HG03135 (cell line): Measurements from ENCODE around the gene PRR5.

ENCODE experiments used
- ATAC-seq: cut with Tn5 transposase; IDR thresholded peaks from one replicate; pipeline ENCODE4 v1.9.1; 2021; ENCODE audit warnings: mild to moderate bottlenecking, moderate library complexity; ENCODE audit not compliant: unreplicated experiment

The PRR5 gene

DNA sequence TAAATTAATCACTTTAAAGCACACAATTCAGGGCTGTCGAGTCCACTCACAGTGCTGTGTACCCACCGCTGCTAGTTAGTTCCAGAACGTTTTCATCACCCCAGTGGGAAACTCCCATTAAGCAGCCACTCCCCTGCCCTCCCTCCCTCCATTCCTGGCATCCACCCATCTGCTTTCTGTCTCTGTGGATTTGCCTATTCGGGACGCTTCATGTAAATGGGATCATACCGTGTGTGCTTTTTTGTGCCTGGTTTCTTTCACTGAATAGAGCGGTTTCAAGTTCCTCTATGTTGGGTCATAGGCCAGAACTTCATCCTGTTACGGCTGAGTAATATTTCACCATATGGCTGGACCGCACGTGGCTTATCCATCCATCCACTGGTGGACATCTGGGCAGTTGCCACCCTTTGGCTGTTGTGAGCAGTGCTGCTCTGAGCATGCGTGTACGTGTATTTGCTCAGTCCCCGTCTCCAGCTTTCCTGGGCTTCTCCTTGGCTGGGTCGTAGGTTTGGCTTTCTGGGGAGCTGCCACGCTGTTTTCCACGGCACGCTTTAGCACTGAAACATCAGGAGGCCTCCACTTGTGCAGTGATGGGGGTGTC lies 80.5 kb downstream of the PRR5 start:
- no peak for ATAC-seq

DNA sequence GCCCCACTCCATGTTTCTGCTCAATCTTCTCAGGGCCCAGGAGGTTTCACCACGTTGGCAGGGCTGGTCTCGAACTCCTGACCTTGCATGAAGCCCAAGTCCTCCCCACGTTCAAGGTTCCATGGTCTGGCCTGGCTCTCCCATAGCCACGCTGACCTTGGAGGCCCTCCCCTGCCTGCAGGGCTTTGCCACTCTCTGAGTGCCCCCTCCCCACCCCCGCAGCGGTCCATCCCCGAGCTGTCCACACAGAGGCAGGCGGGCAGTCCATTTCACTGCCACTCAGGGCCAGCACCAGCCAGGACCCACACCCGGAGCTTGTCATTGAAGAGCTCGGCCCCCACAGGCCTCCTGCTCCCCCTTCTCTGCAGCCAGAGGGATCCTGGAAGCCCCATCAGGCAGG lies 81.1 kb downstream of the PRR5 start:
- no peak for ATAC-seq

DNA sequence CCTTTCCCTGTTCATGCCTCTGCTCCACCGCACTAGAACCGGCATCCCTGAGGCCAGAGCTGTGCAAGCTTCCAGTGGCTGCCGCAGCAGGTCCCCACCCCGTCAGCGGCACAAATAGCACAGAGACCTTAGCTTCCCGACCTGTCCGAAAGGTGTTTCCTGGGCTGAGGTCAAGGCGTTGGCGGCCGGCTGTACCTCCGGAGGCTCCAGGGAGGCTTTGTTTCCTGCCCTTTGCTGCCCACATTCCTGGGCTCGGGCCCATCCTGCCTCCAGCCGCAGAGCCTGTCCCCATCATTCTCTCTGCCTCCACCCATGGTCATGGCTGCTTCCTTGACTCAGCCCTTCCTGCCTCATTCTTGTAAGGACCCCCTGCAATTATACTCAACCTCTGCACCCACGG lies 81.6 kb downstream of the PRR5 start:
- no peak for ATAC-seq

DNA sequence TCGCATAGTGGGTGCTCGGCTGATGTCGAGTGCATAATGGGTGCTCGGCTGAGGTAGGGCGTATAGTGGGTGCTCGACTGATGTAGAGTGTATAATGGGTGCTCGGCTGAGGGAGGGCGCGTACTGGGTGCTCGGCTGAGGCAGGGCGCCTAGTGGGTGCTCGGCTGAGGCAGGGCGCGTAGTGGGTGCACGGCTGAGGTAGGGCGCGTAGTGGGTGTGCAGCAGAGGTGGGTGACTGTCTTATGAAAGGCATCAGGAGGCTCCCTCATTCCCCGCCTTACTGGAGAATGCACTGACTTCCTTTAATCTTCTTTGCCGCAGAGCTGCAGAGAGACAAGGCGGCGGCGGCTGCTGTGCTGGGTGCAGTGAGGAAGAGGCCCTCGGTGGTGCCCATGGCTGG lies 84.1 kb downstream of the PRR5 start:
- no peak for ATAC-seq

DNA sequence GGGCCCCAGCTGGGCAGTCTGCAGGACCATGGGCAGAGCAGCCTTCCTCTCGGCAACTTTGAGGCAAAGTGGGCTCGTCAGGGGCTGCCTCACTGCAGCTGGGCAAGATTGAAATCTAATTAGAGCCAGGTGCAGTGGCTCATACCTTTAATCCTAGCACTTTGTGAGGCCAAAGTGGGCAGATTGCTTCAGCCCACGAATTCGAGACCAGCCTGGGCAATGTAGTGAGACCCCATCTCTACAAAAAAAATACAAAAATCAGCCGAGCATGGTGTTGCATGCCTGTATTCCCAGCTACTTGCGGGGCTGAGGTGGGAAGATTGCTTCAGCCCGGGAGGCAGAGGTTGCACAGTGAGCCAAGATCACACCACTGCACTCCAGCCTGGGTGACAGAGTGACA lies 84.6 kb downstream of the PRR5 start:
- ATAC-seq = no peak
